Measurements from ENCODE around the gene SPRN. TPM values are rescaled to one million over a fixed set of nuclear protein-coding genes. Genes with fewer than 3 reads are reported as not detected.
A peak's percentile ranks its signal among the peaks of the same experiment; 100 is the strongest.
"Not testable (repeated sequence)": the region's sequence is repeated elsewhere in the genome, so short reads cannot be mapped to it uniquely, and the experiment has no call there.

SPRN gene
- total RNA-seq, 6 donors from 2014 or later = 0.20 TPM; not detected in 5

DNA sequence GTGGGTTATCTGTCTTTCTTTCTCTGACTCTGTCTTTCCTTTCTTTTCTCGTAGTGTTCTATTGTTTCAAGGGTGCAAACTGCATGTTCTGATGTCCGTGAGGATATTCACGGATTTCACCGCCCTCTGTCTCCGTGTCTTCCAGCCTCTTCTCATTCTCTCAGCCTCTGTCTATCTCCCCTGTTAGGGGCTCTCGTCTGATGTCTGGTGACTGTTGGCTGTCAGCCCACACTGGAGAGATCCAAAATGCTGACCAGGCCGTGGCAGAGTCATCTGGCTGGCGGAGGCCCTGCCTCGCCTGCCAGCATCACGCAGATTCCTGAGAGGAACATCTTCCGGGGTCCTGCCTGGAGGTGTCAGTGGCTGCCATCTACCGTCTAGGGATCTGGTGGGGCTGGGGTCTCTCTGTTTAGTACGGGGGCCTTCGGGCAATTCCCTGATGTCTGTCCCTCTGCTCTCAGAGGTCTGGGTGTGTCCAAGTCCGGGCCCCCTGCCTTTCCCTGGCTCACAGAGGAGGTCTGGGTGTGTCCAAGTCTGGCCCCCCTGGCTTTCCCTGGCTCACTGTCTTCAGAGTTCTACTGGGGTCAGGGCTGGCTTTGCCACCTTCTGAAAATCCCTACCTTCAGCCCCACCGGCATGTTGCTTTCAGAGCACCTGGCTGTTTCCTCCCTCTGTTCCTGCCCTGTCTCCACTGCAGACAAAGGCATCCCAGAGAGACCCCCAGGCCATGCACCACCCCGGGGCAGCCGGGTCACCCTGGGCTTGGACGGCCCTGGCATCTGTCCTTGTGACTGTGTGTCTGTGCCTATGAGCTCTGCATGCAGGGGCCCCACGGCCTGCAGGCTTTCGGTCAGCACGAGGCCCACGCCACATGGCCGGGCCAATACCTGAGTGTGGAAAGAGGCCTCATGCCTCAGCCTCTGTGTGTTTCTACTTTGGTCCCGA lies 15.4 kb upstream of the SPRN start:
- no peak overlapping the region for H3K4me3 ChIP-seq
- no peak for ATAC-seq (ENCODE audit: low FRiP score in 2 of 2)
- no peak for TF ChIP-seq POLR2A (IDR thresholded peaks at IDR 0.05)
- TF ChIP-seq POLR2AphosphoS5 (IDR thresholded peaks at IDR 0.05) = no peak
- TF ChIP-seq EP300 (IDR thresholded peaks at IDR 0.05) = no peak
- TF ChIP-seq, protein P1, sequence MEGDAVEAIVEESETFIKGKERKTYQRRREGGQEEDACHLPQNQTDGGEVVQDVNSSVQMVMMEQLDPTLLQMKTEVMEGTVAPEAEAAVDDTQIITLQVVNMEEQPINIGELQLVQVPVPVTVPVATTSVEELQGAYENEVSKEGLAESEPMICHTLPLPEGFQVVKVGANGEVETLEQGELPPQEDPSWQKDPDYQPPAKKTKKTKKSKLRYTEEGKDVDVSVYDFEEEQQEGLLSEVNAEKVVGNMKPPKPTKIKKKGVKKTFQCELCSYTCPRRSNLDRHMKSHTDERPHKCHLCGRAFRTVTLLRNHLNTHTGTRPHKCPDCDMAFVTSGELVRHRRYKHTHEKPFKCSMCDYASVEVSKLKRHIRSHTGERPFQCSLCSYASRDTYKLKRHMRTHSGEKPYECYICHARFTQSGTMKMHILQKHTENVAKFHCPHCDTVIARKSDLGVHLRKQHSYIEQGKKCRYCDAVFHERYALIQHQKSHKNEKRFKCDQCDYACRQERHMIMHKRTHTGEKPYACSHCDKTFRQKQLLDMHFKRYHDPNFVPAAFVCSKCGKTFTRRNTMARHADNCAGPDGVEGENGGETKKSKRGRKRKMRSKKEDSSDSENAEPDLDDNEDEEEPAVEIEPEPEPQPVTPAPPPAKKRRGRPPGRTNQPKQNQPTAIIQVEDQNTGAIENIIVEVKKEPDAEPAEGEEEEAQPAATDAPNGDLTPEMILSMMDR (IDR thresholded peaks at IDR 0.05) = no peak
- no peaks in the 10 kb centered on the region for H3K9me3 ChIP-seq
- H3K36me3 ChIP-seq = no peaks in the 10 kb centered on the region
- H3K27me3 ChIP-seq = no peaks in the 10 kb centered on the region
- WGBS, 2 donors = 86 to 95% methylated on average over 16 to 25 of the region's 25 CpGs
- H3K27ac ChIP-seq = no peak overlapping the region
- no peaks in the 10 kb centered on the region for H3K4me1 ChIP-seq
- peak in 1 of 2 donors; percentile 62 for DNase-seq

DNA sequence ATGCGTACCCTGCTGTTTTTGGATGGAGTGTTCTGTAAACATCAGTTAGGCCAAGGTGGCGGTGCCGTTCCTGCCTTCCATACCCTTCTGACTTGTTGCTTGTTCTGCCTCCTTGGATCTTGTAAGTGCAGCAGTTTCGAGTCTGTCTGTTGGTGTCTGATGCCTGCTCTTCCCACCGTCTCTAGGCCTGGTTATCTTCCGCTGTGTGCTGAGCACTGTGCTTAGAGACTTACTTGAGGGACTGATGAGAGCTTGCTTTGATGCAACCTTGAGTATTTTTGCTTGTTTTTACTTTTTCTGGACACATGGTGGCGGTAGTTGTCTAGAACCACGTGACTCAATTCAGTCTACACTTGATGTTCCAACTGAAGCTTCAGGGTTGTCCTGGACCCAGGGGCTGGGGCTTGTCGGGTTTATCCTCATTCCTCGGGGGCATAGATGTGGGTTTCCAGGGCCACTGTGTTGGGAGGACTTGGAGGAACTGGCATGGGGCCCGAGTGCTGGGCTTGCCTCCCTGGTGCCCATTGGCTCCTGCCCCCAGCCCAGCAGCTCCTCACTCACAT lies 14.4 kb upstream of the SPRN start:
- H3K4me3 ChIP-seq = no peak overlapping the region
- no peaks in the 10 kb centered on the region for H3K4me1 ChIP-seq
- DNase-seq = no peak
- no peak overlapping the region for H3K27ac ChIP-seq
- peak in 1 of 2 donors; percentile 12 for ATAC-seq (ENCODE audit: low FRiP score in 2 of 2)
- no peaks in the 10 kb centered on the region for H3K9me3 ChIP-seq
- WGBS, 2 donors = 80 to 83% methylated on average over 11 of the region's 11 CpGs
- H3K36me3 ChIP-seq = no peaks in the 10 kb centered on the region
- no peak for TF ChIP-seq POLR2A (IDR thresholded peaks at IDR 0.05)
- TF ChIP-seq, protein P1 (IDR thresholded peaks at IDR 0.05) = no peak
- TF ChIP-seq EP300 (IDR thresholded peaks at IDR 0.05) = no peak
- TF ChIP-seq POLR2AphosphoS5 (IDR thresholded peaks at IDR 0.05) = no peak
- H3K27me3 ChIP-seq = no peaks in the 10 kb centered on the region

DNA sequence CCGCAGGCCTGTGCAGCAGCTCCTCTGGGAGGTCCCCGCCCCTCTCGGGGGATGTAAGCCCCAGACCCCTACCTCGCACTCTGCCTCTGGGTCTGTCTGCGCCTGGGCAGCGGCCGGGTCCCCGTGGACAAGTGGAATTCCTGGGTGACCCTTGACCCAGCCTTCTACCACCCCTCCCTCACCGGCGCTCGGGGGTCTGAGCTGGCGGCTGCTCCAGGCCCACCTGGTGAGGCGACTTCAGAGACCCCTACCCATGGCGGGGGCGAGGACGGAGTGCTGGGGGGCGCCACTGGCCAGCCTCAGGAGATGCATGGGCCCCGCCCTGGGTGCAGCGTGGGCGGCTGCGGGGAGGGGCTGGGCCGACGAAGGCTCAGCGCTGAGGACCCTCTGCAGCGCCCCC lies 8.4 kb upstream of the SPRN start:
- not testable (repeated sequence) for H3K4me1 ChIP-seq, H3K27ac ChIP-seq, H3K4me3 ChIP-seq, H3K9me3 ChIP-seq, H3K27me3 ChIP-seq, H3K36me3 ChIP-seq
- 86% methylated on average over 12 of the region's 25 CpGs; no CpG with 5 or more reads in 1 of the 2 donors for WGBS, 2 donors
- ATAC-seq (ENCODE audit: low FRiP score in 2 of 2) = peak; percentile 31 to 51
- DNase-seq = peak in 1 of 2 donors; percentile 45

DNA sequence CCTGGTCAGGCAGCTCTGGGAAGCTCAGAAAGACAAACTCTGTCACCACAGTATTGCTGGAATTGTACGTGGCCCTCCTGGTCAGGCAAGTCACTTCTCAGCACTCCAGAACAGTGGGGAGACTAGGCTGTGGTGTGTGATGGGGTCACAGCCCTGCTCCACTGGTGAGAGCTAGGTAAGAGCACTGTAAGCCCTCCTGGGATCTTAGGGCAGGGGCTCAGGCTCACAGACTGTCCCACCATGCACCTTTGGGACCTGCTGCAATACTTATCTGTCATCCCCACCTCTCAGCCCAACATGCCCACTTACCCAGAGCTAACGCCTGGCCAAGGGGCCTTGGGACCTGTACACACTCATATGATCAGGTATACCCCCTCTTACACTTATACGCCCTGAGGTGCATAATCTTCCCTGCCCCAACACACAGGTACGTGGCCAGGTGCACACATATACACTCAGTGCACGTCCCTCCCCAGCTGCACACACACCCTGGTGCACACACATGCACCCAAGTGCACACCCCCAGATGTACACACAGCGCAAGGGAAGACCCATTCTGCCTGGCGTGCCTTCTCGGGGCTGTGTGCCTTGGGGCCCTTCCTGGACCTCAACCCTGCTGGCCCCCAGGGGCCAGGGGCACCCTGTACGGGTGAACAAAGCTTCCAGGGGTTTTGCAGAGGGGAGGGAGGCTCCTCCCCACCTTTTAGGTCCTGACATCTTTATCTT lies 7.6 kb upstream of the SPRN start:
- not testable (repeated sequence) for H3K9me3 ChIP-seq, H3K4me1 ChIP-seq, H3K27ac ChIP-seq, H3K4me3 ChIP-seq, DNase-seq, H3K27me3 ChIP-seq, H3K36me3 ChIP-seq
- ATAC-seq (ENCODE audit: low FRiP score in 2 of 2) = peak; percentile 31 to 69
- 59% methylated on average over 8 of the region's 9 CpGs; no CpG with 5 or more reads in 1 of the 2 donors for WGBS, 2 donors

DNA sequence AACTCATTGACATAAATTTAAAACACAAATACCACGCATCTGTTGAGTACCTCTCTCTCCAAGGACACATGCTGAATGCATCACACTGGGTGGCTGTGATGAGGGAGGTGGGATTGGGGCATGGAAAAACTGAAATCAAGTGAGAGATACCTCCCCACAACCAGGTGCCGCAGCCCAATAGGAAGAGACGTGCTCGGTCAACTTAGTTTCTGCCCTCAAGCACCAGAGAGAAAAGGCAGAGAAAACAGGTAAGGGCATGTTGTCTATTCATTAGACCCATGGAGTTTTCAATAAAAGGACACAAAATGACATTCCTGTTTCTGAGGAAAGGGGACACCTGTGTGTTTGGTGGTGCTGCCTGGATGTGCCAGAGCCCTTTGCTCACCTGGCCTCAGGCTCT lies 5.1 kb upstream of the SPRN start:
- H3K36me3 ChIP-seq; H3K4me1 ChIP-seq; H3K4me3 ChIP-seq; DNase-seq; H3K27ac ChIP-seq; H3K9me3 ChIP-seq; H3K27me3 ChIP-seq; ATAC-seq (ENCODE audit: low FRiP score in 2 of 2): not testable (repeated sequence)
- 74 to 87% methylated on average over 4 of the region's 4 CpGs for WGBS, 2 donors

DNA sequence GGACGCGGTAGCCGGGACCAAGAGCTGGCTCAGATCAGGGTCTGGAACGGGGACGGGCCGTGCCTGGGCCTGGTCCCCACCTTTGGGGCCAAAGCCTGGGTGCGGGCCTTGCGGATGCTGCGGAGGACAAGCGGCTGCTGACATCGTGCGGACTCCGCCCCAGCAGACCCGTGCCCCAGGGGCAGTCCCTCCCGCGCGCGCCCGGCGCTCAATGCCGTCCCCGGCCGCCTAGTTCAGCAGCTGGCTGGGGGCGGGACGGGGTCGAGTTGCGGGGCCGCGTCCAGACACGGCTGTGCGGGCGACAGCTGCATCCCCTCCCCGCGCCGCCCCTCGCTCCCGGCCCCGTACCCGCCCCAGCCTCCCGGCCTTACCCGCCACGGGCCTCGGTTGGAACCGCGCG lies 323 bp downstream of the SPRN start:
- Histone ChIP-seq H3K4me1 (peaks cover 2 to 13% (median 5%) of the 10 kb centered on the region in 4 donors), H3K36me3 (peaks cover 0 to 20% (median 13%) of the 10 kb centered on the region in 4 donors)
- H3K27me3 ChIP-seq; H3K4me3 ChIP-seq; ATAC-seq (ENCODE audit: low FRiP score in 2 of 2); H3K9me3 ChIP-seq; H3K27ac ChIP-seq: not testable (repeated sequence)
- no CpG with 5 or more reads among the region's 46 CpGs for WGBS, 2 donors
- peak in 1 of 2 donors; percentile 79 for DNase-seq

Measured in upper lobe of left lung (tissue), 6 donors.